Stimulated activated CD8-positive, alpha-beta memory T cell treated with anti-CD3 and anti-CD28 coated beads, Interleukin-12 subunit alpha, Interleukin-12 subunit beta, amount 100 ng/mL, for 4 hours (primary cell): ENCODE results near the gene MRPL57.
"Not testable (repeated sequence)": the region's sequence is repeated elsewhere in the genome, so short reads cannot be mapped to it uniquely, and the experiment has no call there.

Source experiments
- DNase-seq: peaks from one replicate; pipeline ENCODE4 v3.0.0-alpha.2; 2020; ENCODE audit warnings: low read depth

Gene MRPL57

GRCh38 chr13:21176215-21176981 is at the start of gene MRPL57, which contains the start of gene SKA3:
Gene MRPL57 (plus strand): TSS chr13:21176658. CDS start chr13:21176917, 259 bp downstream.
Gene SKA3 (minus strand): TSS chr13:21176552. CDS start chr13:21176477, 75 bp downstream.
- peak; percentile 91 for DNase-seq

GRCh38 chr13:21130116-21130515 is 46.3 kb upstream of the MRPL57 start:
- DNase-seq, result no peak

GRCh38 chr13:21133077-21133476 is 43.4 kb upstream of the MRPL57 start:
- no peak for DNase-seq

- no peak for DNase-seq
Measured at GRCh38 chr13:21134475-21134874, 42.0 kb upstream of the MRPL57 start.

GRCh38 chr13:21135833-21136232 is 40.6 kb upstream of the MRPL57 start:
- not testable (repeated sequence) for DNase-seq

- no peak for DNase-seq
Measured at GRCh38 chr13:21137696-21138095, 38.8 kb upstream of the MRPL57 start.

- DNase-seq, result no peak
Measured at GRCh38 chr13:21138561-21138960, 37.9 kb upstream of the MRPL57 start.

- no peak for DNase-seq
Measured at GRCh38 chr13:21139374-21139773, 37.1 kb upstream of the MRPL57 start.

- no peak for DNase-seq
Measured at GRCh38 chr13:21142766-21143165, 33.7 kb upstream of the MRPL57 start.

- DNase-seq, result no peak
Measured at GRCh38 chr13:21147827-21148226, 28.6 kb upstream of the MRPL57 start.

GRCh38 chr13:21148557-21149258 is 27.8 kb upstream of the MRPL57 start:
- no peak for DNase-seq

GRCh38 chr13:21149568-21149967 is 26.9 kb upstream of the MRPL57 start:
- no peak for DNase-seq

- DNase-seq, result no peak
Measured at GRCh38 chr13:21150013-21150412, 26.4 kb upstream of the MRPL57 start.

GRCh38 chr13:21152251-21152899 is 24.1 kb upstream of the MRPL57 start:
- no peak for DNase-seq

- DNase-seq, result no peak
Measured at GRCh38 chr13:21164631-21165030, 11.8 kb upstream of the MRPL57 start.

GRCh38 chr13:21165606-21166005 is 10.9 kb upstream of the MRPL57 start:
- DNase-seq, result not testable (repeated sequence)

GRCh38 chr13:21171420-21171819 is 5.0 kb upstream of the MRPL57 start:
- no peak for DNase-seq

- not testable (repeated sequence) for DNase-seq
Measured at GRCh38 chr13:21173767-21174166, 2.7 kb upstream of the MRPL57 start.

GRCh38 chr13:21175656-21176214 is 723 bp upstream of the MRPL57 start:
- no peak for DNase-seq

GRCh38 chr13:21176982-21177284 is 475 bp downstream of the MRPL57 start:
- no peak for DNase-seq

- DNase-seq, result no peak
Measured at GRCh38 chr13:21181671-21182070, 5.2 kb downstream of the MRPL57 start.

- not testable (repeated sequence) for DNase-seq
Measured at GRCh38 chr13:21186410-21186809, 10.0 kb downstream of the MRPL57 start.

GRCh38 chr13:21194756-21195155 is 18.3 kb downstream of the MRPL57 start:
- DNase-seq, result not testable (repeated sequence)
